Dedifferentiated amniotic fluid mesenchymal stem cell (primary cell): ENCODE results near the gene ASB13.

ENCODE experiments used
- DNase-seq: peaks from one replicate; pipeline ENCODE4 v3.0.0-alpha.2; 2016; ENCODE audit errors: extremely low spot score

Gene ASB13

GRCh38 chr10:5669604-5670003 is 3.2 kb upstream of the ASB13 start:
- no peak for DNase-seq

GRCh38 chr10:5668429-5668828 is 2.0 kb upstream of the ASB13 start:
- DNase-seq = no peak

- no peak for DNase-seq
Observed at GRCh38 chr10:5666841-5667630, 641 bp upstream of the ASB13 start.

- DNase-seq = no peak
Observed at GRCh38 chr10:5665373-5666007, 905 bp downstream of the ASB13 start.

DNA sequence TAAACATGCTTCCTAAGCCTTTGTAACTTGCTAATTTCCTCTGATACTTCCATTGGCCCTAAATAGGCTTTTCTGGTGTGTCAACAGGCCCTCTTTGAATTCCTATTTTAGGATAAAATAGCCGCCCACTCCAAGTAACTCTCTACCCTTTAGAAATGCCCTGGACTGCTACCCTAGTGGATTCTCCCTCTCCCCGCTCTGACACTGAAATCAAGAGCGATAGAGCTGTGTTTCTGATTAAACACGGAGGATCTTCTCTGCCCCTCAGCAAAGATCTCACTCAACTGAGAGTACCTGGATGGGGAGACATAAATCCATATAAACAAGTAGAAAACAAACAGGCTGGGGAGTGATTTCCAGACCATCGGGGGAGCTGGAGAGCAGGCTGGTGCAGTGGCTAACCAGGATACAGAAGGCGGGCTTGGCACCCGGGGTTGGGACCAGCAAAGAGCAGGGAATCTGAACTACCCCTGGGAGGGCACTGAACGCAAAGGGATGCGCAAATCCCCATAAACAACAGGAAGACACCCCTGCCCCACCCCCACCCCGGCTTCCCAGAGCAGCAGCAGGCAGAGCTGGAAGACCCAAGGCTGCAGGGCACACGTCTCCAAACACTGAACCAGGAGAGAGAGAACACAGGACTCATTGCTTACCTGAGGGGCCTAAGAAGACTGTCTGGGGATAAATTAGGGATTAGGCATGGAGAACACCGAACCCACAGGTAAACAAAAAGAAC is 2.5 kb downstream of the ASB13 start:
- no peak for DNase-seq

DNA sequence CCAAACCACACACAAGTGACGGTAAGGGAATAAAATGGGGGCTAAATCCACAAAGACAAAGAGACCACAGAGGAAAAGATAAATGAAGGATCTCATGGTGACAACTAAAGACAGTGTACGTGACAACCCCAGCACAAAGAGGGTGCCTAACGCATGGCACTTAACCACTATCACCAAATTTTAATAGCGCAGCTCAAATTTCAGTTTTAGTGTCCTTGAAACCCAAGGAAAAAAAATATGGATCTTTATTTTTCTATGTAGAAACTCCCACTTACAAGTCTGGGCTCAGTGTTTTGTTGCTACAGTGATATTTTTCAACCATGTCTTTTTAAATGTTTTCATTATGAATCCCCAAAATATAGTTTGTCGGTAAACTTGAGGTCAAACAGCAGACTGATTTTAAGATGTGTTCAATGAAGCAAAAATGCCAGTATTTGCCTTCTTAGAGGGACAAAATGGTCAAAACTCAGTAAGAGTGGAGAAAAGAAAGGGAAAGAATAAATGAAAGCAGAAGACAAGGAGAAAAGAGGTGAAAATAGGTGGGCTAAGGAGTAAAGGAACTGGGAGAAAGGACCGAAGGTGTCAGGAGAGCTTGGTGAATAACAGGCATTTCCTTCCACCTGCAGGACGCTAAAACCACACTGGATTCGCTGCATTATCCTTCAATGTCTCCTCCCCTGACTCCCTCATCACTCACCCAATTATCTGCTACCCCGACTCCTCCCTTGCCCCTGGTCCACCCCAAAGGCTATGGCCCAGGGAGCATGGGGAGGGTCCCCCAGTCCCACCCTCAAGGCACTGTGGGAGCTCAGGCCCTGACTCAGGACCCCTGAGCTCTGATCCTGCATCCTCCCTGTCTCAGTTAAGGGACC is 3.5 kb downstream of the ASB13 start:
- no peak for DNase-seq

- DNase-seq = no peak
Observed at GRCh38 chr10:5661043-5661442, 5.4 kb downstream of the ASB13 start.

DNA sequence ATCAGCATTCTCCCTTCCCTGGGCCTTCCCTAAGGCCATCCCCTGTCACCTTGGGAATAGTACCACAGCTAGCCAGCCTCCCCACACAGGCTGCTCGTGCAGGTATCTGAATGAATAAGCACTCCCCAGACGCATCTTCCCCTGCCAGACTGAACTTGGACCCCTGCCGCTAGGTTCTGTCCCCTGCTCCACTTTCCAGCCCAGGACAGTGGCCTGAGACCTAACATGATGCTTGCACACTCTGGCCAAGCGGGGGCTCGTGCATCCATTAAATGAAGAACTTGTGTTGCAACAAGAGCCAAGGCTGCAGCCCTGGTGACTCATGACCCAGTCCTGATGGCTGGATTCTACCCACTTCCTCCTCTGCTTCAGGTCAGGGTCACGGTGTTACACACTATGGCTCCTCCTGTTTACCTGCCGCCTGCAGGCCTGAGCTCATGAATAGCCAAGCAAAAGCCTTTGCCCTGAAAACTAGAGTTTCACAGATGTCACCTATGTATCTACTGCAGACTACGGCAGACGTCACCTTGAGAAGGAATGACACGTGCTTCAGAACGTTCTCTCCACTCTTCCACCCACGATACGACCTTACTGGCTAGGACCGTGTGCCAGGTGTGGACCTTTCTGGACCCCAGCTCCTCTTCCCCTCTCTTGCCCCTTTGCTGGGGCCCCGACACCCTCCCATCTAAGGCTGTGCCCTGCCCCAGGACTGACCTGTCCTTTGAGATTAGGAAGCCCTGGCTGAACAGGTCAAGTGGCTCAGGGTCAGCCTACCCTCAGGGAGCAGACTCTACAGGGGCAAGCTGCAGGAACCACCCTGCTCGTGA is 6.5 kb downstream of the ASB13 start:
- DNase-seq = no peak

GRCh38 chr10:5658871-5659618 is 7.3 kb downstream of the ASB13 start:
- no peak for DNase-seq

GRCh38 chr10:5656737-5657579 is 9.4 kb downstream of the ASB13 start:
- no peak for DNase-seq

DNA sequence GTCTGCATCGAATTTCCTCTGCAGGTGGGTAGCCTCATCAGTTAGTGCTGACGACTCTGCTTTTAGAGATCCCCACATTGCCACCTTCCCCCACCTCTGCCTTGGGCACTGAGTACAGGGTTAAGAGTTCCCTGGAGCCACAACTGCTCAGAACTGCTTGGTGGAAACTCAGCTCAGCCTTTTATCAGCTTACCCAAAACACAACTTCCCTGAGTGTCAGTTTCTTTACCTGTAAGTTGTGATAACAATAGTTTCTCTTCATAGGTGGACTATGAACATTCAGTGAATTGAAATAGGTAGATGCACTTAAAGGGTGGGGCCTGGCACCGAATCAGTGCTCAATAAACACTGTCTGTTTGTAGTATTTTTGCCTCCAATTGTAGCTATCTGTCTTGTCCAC is 11.3 kb downstream of the ASB13 start:
- no peak for DNase-seq

DNA sequence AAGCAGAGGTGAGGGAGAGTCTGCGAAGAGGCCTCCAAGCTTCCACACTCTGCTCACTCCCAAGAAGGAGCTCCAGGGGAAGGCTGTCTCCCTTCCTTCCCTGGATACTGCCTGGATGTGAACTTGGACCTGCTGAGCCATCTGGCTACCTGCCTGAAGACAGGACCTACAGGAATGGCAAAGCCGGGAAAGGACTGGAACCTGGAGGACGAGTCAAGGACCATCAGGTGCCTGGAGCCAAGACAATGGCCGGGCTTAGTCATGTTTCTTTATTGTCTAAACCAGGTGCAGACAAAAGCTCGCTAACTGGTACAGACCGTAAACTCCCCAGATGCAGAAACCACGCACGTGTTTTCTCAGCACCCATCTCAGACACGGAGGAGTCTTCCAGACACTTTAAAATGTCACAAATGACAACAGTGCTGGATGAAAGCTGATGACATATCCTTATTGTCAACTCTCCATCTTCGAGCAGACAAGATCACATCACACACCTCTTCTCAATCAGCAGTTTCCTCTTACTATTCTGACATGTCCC is 12.1 kb downstream of the ASB13 start:
- no peak for DNase-seq

DNA sequence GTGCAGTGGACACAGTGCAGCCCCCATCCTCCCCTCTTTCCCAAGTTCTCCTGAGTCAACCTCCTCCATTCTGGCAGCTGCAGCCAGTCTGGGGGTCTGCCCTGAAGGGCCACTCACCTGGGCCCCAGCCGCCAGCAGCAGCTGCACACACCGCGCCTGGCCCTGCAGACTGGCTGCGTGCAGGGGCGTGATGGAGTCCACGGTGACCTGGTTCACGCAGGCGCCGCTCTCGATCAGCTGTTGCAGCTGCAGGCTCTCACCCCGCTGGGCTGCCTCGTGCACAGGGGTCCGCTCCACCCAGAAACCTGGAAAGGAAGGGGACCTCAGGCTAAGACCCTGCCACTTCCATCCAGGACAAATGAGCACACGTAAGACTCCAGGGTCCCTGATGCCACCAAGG is 13.6 kb downstream of the ASB13 start:
- DNase-seq = no peak

DNA sequence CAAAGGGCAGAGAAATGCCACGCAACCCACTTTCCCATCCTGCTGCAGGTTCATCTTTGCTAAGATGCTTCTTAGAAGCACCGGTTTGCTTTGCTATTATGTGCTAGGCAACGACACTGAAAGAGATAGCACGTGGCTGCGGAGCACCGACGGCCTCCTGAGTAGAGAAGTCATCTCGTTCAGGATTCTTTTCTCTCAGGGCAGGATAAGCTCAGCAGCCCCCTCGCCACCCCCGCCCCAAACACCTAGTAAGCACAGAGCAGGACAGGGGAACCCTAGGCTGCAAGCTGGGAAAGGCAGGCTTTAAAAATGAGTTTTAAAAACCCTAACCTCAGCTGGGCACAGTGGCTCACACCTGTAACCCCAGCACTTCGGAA is 15.0 kb downstream of the ASB13 start:
- no peak for DNase-seq

GRCh38 chr10:5650664-5651387 is 15.6 kb downstream of the ASB13 start:
- DNase-seq = no peak

GRCh38 chr10:5649746-5650145 is 16.6 kb downstream of the ASB13 start:
- no peak for DNase-seq

- no peak for DNase-seq
Observed at GRCh38 chr10:5648494-5649457, 17.6 kb downstream of the ASB13 start.
